ENCODE data around the gene ACOT13.

- TF ChIP-seq CTCF (IDR thresholded peaks at IDR 0.05; ENCODE audit: control extremely low read depth in 1 of 3, insufficient read depth in 1 of 3, low read depth in 1 of 3, low read length in 3 of 3) (no peak), TEAD4 (IDR thresholded peaks at IDR 0.05; ENCODE audit: low read depth, low read length) (no peak), POLR2A (IDR thresholded peaks at IDR 0.05; ENCODE audit: control extremely low read depth in 1 of 2, low read depth in 2 of 2, low read length in 2 of 2) (no peak), EZH2 (IDR thresholded peaks at IDR 0.05; ENCODE audit: low read depth, low read length, severe bottlenecking) (no peak), CEBPB (IDR thresholded peaks at IDR 0.05; ENCODE audit: low read depth, low read length) (no peak), POLR2AphosphoS5 (IDR thresholded peaks at IDR 0.05; ENCODE audit: low read depth, low read length) (no peak), HDAC2 (IDR thresholded peaks at IDR 0.05; ENCODE audit: borderline replicate concordance in 1 of 2, low read depth in 2 of 2, low read length in 2 of 2) (no peak), SP1 (IDR thresholded peaks at IDR 0.05; ENCODE audit: low read depth, low read length) (no peak), ATF3 (IDR thresholded peaks at IDR 0.05; ENCODE audit: insufficient read depth, low read depth, low read length) (no peak), PHF8 (conservative IDR thresholded peaks at IDR 0.05; ENCODE audit: low read depth, low read length) (no peak)
Measured at GRCh38 chr6:24752503-24752902, 85.6 kb downstream of the ACOT13 start.
